ENCODE data around the gene TMEM59.

DNA sequence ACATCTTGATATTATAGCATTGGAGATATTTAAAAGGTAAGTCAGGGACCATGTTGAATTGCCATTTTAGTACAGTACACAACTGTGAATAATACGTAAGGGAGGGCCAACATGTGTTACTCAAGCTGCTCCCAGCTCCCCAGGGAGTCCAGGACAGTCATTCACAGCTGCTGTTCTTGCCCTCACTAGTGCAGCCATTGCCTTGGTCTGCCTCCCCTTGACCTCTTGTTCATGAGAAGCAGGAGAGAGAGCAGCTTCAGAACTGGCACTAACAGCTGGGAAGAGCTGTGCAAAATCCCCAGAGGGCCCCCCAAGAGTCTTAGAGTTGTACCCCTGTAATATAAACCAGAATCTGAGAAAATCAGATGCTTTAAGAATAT lies 16.8 kb upstream of the TMEM59 start:
- TF ChIP-seq, protein P1, sequence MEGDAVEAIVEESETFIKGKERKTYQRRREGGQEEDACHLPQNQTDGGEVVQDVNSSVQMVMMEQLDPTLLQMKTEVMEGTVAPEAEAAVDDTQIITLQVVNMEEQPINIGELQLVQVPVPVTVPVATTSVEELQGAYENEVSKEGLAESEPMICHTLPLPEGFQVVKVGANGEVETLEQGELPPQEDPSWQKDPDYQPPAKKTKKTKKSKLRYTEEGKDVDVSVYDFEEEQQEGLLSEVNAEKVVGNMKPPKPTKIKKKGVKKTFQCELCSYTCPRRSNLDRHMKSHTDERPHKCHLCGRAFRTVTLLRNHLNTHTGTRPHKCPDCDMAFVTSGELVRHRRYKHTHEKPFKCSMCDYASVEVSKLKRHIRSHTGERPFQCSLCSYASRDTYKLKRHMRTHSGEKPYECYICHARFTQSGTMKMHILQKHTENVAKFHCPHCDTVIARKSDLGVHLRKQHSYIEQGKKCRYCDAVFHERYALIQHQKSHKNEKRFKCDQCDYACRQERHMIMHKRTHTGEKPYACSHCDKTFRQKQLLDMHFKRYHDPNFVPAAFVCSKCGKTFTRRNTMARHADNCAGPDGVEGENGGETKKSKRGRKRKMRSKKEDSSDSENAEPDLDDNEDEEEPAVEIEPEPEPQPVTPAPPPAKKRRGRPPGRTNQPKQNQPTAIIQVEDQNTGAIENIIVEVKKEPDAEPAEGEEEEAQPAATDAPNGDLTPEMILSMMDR (IDR thresholded peaks at IDR 0.05; ENCODE audit: low read depth, low read length, poor library complexity, severe bottlenecking), result no peak
- no peak for TF ChIP-seq EZH2phosphoT487 (IDR thresholded peaks at IDR 0.05; ENCODE audit: borderline replicate concordance, low read length)
